ENCODE data around the gene NUP188. TPM values are rescaled to one million over a fixed set of nuclear protein-coding genes. Genes with fewer than 3 reads are reported as not detected.

The NUP188 gene
- total and polyA plus RNA-seq, 2 of the 13 experiments (the other 11 are each of a cell fraction or from before 2014, with no cell fraction given): 28.0 to 38.5 TPM

GRCh38 chr9:128921881-128922763, 25.4 kb upstream of the NUP188 start (continued):
- TF ChIP-seq ZBTB46 (CRISPR knock-in tag; IDR thresholded peaks at IDR 0.05; ENCODE audit: borderline replicate concordance) (no peak), TFDP1 (CRISPR knock-in tag; IDR thresholded peaks at IDR 0.05; ENCODE audit: borderline replicate concordance) (no peak), GMEB1 (CRISPR knock-in tag; IDR thresholded peaks at IDR 0.05; ENCODE audit: borderline replicate concordance) (no peak), ZNF670 (CRISPR knock-in tag; IDR thresholded peaks at IDR 0.05; ENCODE audit: borderline replicate concordance) (no peak; the same call in 1 of the 2 replicates), ZKSCAN8 (CRISPR knock-in tag; IDR thresholded peaks at IDR 0.05; ENCODE audit: borderline replicate concordance) (peak; percentile 15; the same call in 1 of the 2 replicates), ZNF451 (CRISPR knock-in tag; IDR thresholded peaks at IDR 0.05) (no peak), POLR2G (IDR thresholded peaks at IDR 0.05; ENCODE audit: low read depth, low read length) (peak; percentile 87), ZNF512B (CRISPR knock-in tag; IDR thresholded peaks at IDR 0.05; ENCODE audit: borderline replicate concordance) (no peak), ZNF883 (CRISPR knock-in tag; IDR thresholded peaks at IDR 0.05; ENCODE audit: not compliant biosample characterization) (no peak), HOXA7 (CRISPR knock-in tag; IDR thresholded peaks at IDR 0.05) (no peak), MXD3 (CRISPR knock-in tag; IDR thresholded peaks at IDR 0.05) (0 out of 2 replicates have a peak, but pooled peaks have one; percentile 26), ZNF709 (CRISPR knock-in tag; IDR thresholded peaks at IDR 0.05) (no peak), NFRKB (IDR thresholded peaks at IDR 0.05) (no peak), EZH2 (conservative IDR thresholded peaks at IDR 0.05; ENCODE audit: low read depth, low read length) (no peak), HNF4A (CRISPR knock-in tag; IDR thresholded peaks at IDR 0.05) (no peak), AFF4 (CRISPR knock-in tag; IDR thresholded peaks at IDR 0.05) (no peak)

Measured in HepG2 (cell line).